ENCODE measurements around the gene IQGAP2. TPM values are rescaled to one million over a fixed set of nuclear protein-coding genes. Genes with fewer than 3 reads are reported as not detected.

The IQGAP2 gene
- polyA plus RNA-seq, 4 donors: 67.9 to 97.7 (median 83.5) TPM

- DNase-seq (ENCODE audit: low read depth in 4 of 4, low spot score in 3 of 4): no peak
Measured at GRCh38 chr5:76380346-76381066, 22.6 kb upstream of the IQGAP2 start.

GRCh38 chr5:76383126-76383832 lies 19.8 kb upstream of the IQGAP2 start:
- no peak for DNase-seq (ENCODE audit: low read depth in 4 of 4, low spot score in 3 of 4)

GRCh38 chr5:76384189-76384588 lies 18.9 kb upstream of the IQGAP2 start:
- no peak for DNase-seq (ENCODE audit: low read depth in 4 of 4, low spot score in 3 of 4)

GRCh38 chr5:76384705-76385104 lies 18.4 kb upstream of the IQGAP2 start:
- no peak for DNase-seq (ENCODE audit: low read depth in 4 of 4, low spot score in 3 of 4)

GRCh38 chr5:76385540-76385939 lies 17.5 kb upstream of the IQGAP2 start:
- DNase-seq (ENCODE audit: low read depth in 4 of 4, low spot score in 3 of 4): no peak

- no peak for DNase-seq (ENCODE audit: low read depth in 4 of 4, low spot score in 3 of 4)
Measured at GRCh38 chr5:76386360-76386759, 16.7 kb upstream of the IQGAP2 start.

- no peak for DNase-seq (ENCODE audit: low read depth in 4 of 4, low spot score in 3 of 4)
Measured at GRCh38 chr5:76388236-76388635, 14.8 kb upstream of the IQGAP2 start.

GRCh38 chr5:76388791-76389512 lies 14.1 kb upstream of the IQGAP2 start:
- no peak for DNase-seq (ENCODE audit: low read depth in 4 of 4, low spot score in 3 of 4)

GRCh38 chr5:76389513-76390154 lies 13.5 kb upstream of the IQGAP2 start:
- DNase-seq (ENCODE audit: low read depth in 4 of 4, low spot score in 3 of 4): no peak

GRCh38 chr5:76391014-76391413 lies 12.1 kb upstream of the IQGAP2 start:
- DNase-seq (ENCODE audit: low read depth in 4 of 4, low spot score in 3 of 4): no peak

- no peak for DNase-seq (ENCODE audit: low read depth in 4 of 4, low spot score in 3 of 4)
Measured at GRCh38 chr5:76393035-76393680, 9.9 kb upstream of the IQGAP2 start.

- DNase-seq (ENCODE audit: low read depth in 4 of 4, low spot score in 3 of 4): no peak
Measured at GRCh38 chr5:76397200-76397599, 5.9 kb upstream of the IQGAP2 start.

- no peak for DNase-seq (ENCODE audit: low read depth in 4 of 4, low spot score in 3 of 4)
Measured at GRCh38 chr5:76399268-76399667, 3.8 kb upstream of the IQGAP2 start.

- DNase-seq (ENCODE audit: low read depth in 4 of 4, low spot score in 3 of 4): no peak
Measured at GRCh38 chr5:76400466-76400865, 2.6 kb upstream of the IQGAP2 start.

GRCh38 chr5:76401801-76402250 lies 1.3 kb upstream of the IQGAP2 start:
- DNase-seq (ENCODE audit: low read depth in 4 of 4, low spot score in 3 of 4): no peak

GRCh38 chr5:76402251-76402885 lies 717 bp upstream of the IQGAP2 start:
- DNase-seq (ENCODE audit: low read depth in 4 of 4, low spot score in 3 of 4): peak in 1 of 4 donors; percentile 47

- DNase-seq (ENCODE audit: low read depth in 4 of 4, low spot score in 3 of 4): peak in 1 of 4 donors; percentile 33
Measured at GRCh38 chr5:76403766-76404222, 709 bp downstream of the IQGAP2 start.

GRCh38 chr5:76404223-76405211 lies 1.4 kb downstream of the IQGAP2 start:
- DNase-seq (ENCODE audit: low read depth in 4 of 4, low spot score in 3 of 4): peak in 1 of 4 donors; percentile 37

GRCh38 chr5:76406014-76406413 lies 2.9 kb downstream of the IQGAP2 start:
- no peak for DNase-seq (ENCODE audit: low read depth in 4 of 4, low spot score in 3 of 4)
